Aorta (tissue), 5 donors: ENCODE data around the gene G2E3. TPM values are rescaled to one million over a fixed set of nuclear protein-coding genes. Genes with fewer than 3 reads are reported as not detected.
"Not testable (repeated sequence)": the region's sequence is repeated elsewhere in the genome, so short reads cannot be mapped to it uniquely, and the experiment has no call there.

Experiments used
- ATAC-seq: fragments of 200-7000 bp; cut with Tn5 transposase; one replicate; pipeline ENCODE4 v1.9.1; 2022; ENCODE audit warnings: moderate library complexity; ENCODE audit not compliant: low FRiP score
- DNase-seq, 2 donors: peaks; one replicate each; pipeline ENCODE4 v3.0.0-alpha.2; 2020
- H3K27ac ChIP-seq, 2 donors: one replicate each; pipeline ENCODE4 v1.5.1; 2013; ENCODE audit warnings: low read length in 2 of 2, mild to moderate bottlenecking in 2 of 2, moderate library complexity in 2 of 2, control low read depth in 1 of 2, inconsistent platforms in 1 of 2, low read depth in 1 of 2
- H3K27me3 ChIP-seq, 2 donors: one replicate each; pipeline ENCODE4 v1.6.1; 2013; ENCODE audit warnings: control low read depth in 1 of 2, low read length in 1 of 2, mild to moderate bottlenecking in 1 of 2, moderate library complexity in 1 of 2; ENCODE audit not compliant: insufficient read depth in 2 of 2, control insufficient read depth in 1 of 2
- H3K36me3 ChIP-seq, 2 donors: one replicate each; pipeline ENCODE4 v1.6.1; 2013; ENCODE audit warnings: control low read depth in 1 of 2, low read length in 1 of 2, mild to moderate bottlenecking in 1 of 2; ENCODE audit not compliant: insufficient read depth in 2 of 2, control insufficient read depth in 1 of 2
- H3K4me1 ChIP-seq, 2 donors: one replicate each; pipeline ENCODE4 v1.6.1; 2013; ENCODE audit warnings: low read length in 2 of 2, control low read depth in 1 of 2, mild to moderate bottlenecking in 1 of 2, moderate library complexity in 1 of 2; ENCODE audit not compliant: insufficient read depth in 2 of 2, control insufficient read depth in 1 of 2
- H3K4me3 ChIP-seq, 2 donors: one replicate each; pipeline ENCODE4 v1.5.1; 2013; ENCODE audit warnings: low read length in 2 of 2, control low read depth in 1 of 2, mild to moderate bottlenecking in 1 of 2
- H3K9me3 ChIP-seq: one replicate; pipeline ENCODE4 v1.6.1; 2013; ENCODE audit warnings: mild to moderate bottlenecking, low read length; ENCODE audit not compliant: control insufficient read depth
- WGBS, 2 donors: extraction: QIAGEN DNeasy Blood & Tissue Kit; methylation state at CpG; one replicate each; pipeline ENCODE4 v1.1.7; 2013; 5-methylcytosine and 5-hydroxymethylcytosine counted together
- intact Hi-C, 2 donors: fragments of 100-400 bp; cut with DNase I; formaldehyde crosslinking; loops; one replicate each; pipeline versions ENCODE4 v1.14.2 to v1.15.0; 2022
- polyA plus RNA-seq, 2 donors: library from polyadenylated mRNA; stranded (reverse); fragments of 200-250 nt; gene quantifications; one replicate each; pipeline ENCODE4 v1.2.3, GENCODE V29; 2013
- total RNA-seq, 2 donors: library from RNA; stranded (reverse); fragmentation: NEBNext Ultra II Directional; extraction: Animal tissue kit (Norgen Biotek cat#: 25700); gene quantifications; one replicate each; pipeline ENCODE4 v1.2.1, GENCODE V29; 2021
- donor health status: healthy with polysubstance abuse.
- donor health status: Bipolar disorder and iron deficiency.
- donor health status: DM: no; HTN: no; CAD: no.
- donor health status: DM: no; HTN: no; CAD: no.
- donor health status: DM: yes; HTN: yes; CAD: no.

The G2E3 gene
- total and polyA plus RNA-seq, 4 donors, result 4.0 to 18.3 (median 11.7) TPM

GRCh38 chr14:30584058-30584630 is 25.2 kb downstream of the G2E3 start:
- H3K4me3 ChIP-seq, result no peak overlapping the region
- DNase-seq (no peak), ATAC-seq (no peak)
- no peak overlapping the region for H3K27ac ChIP-seq
- intact Hi-C loops, result no loop called here
- H3K9me3 ChIP-seq, result no peaks in the 10 kb centered on the region
- no peaks in the 10 kb centered on the region for H3K27me3 ChIP-seq
- H3K36me3 ChIP-seq, result peaks cover 0 to 2% of the 10 kb centered on the region in 2 donors
- no peaks in the 10 kb centered on the region for H3K4me1 ChIP-seq

- intact Hi-C loops, result no loop called here
- no peaks in the 10 kb centered on the region for H3K4me1 ChIP-seq
- no peak overlapping the region for H3K4me3 ChIP-seq
- no peak overlapping the region for H3K27ac ChIP-seq
- no peaks in the 10 kb centered on the region for H3K27me3 ChIP-seq
- ATAC-seq (no peak), DNase-seq (no peak)
- no peaks in the 10 kb centered on the region for H3K9me3 ChIP-seq
- H3K36me3 ChIP-seq, result peaks cover 0 to 2% of the 10 kb centered on the region in 2 donors
Observed at GRCh38 chr14:30585204-30585603, 26.2 kb downstream of the G2E3 start.

- intact Hi-C loops, result no loop called here
- H3K4me1 ChIP-seq, result no peaks in the 10 kb centered on the region
- ATAC-seq, result no peak
Observed at GRCh38 chr14:30587141-30587540, 28.2 kb downstream of the G2E3 start.

GRCh38 chr14:30588873-30589272 is 29.9 kb downstream of the G2E3 start:
- Histone ChIP-seq H3K4me1 (no peaks in the 10 kb centered on the region), H3K9me3 (no peaks in the 10 kb centered on the region), H3K4me3 (no peak overlapping the region), H3K27me3 (no peaks in the 10 kb centered on the region), H3K27ac (no peak overlapping the region), H3K36me3 (peaks cover 0 to 3% of the 10 kb centered on the region in 2 donors)
- DNase-seq (no peak), ATAC-seq (no peak)
- intact Hi-C loops, result no loop called here

More at GRCh38 chr14:30587141-30587540, 28.2 kb downstream of the G2E3 start:
- H3K4me3 ChIP-seq, result no peak overlapping the region
- H3K27me3 ChIP-seq, result no peaks in the 10 kb centered on the region
- H3K36me3 ChIP-seq, result peaks cover 0 to 3% of the 10 kb centered on the region in 2 donors
- 70 to 73% methylated on average over 3 of the region's 3 CpGs for WGBS, 2 donors
- no peak for DNase-seq
- H3K9me3 ChIP-seq, result no peaks in the 10 kb centered on the region
- H3K27ac ChIP-seq, result no peak overlapping the region

- no peaks in the 10 kb centered on the region for H3K4me1 ChIP-seq
- intact Hi-C loops, result no loop called here
- no peak overlapping the region for H3K4me3 ChIP-seq
- no peaks in the 10 kb centered on the region for H3K9me3 ChIP-seq
- DNase-seq (no peak), ATAC-seq (no peak)
- H3K27me3 ChIP-seq, result no peaks in the 10 kb centered on the region
- no peak overlapping the region for H3K27ac ChIP-seq
- WGBS, 2 donors, result 31 to 48% methylated on average over 1 of the region's 1 CpG
- H3K36me3 ChIP-seq, result peaks cover 1 to 4% of the 10 kb centered on the region in 2 donors
Observed at GRCh38 chr14:30596935-30597334, 38.0 kb downstream of the G2E3 start.

- no peaks in the 10 kb centered on the region for H3K27me3 ChIP-seq
- DNase-seq (no peak), ATAC-seq (no peak)
- H3K4me1 ChIP-seq, result no peaks in the 10 kb centered on the region
- intact Hi-C loops, result no loop called here
- no peak overlapping the region for H3K27ac ChIP-seq
- no peaks in the 10 kb centered on the region for H3K9me3 ChIP-seq
- no peak overlapping the region for H3K4me3 ChIP-seq
- H3K36me3 ChIP-seq, result peaks cover 2 to 4% of the 10 kb centered on the region in 2 donors
Observed at GRCh38 chr14:30597504-30597903, 38.5 kb downstream of the G2E3 start.

- Histone ChIP-seq H3K4me3 (no peak overlapping the region), H3K27me3 (no peaks in the 10 kb centered on the region), H3K9me3 (no peaks in the 10 kb centered on the region), H3K27ac (no peak overlapping the region), H3K4me1 (no peaks in the 10 kb centered on the region), H3K36me3 (peaks cover 4% of the 10 kb centered on the region in 2 donors)
- ATAC-seq (no peak), DNase-seq (no peak)
- 95 to 98% methylated on average over 8 of the region's 8 CpGs for WGBS, 2 donors
- intact Hi-C loops, result no loop called here
Observed at GRCh38 chr14:30600922-30601918, 42.3 kb downstream of the G2E3 start.

GRCh38 chr14:30603402-30603801 is 44.4 kb downstream of the G2E3 start:
- H3K4me3 ChIP-seq, result no peak overlapping the region
- H3K9me3 ChIP-seq, result no peaks in the 10 kb centered on the region
- H3K27me3 ChIP-seq, result no peaks in the 10 kb centered on the region
- 95 to 96% methylated on average over 3 of the region's 3 CpGs for WGBS, 2 donors
- DNase-seq (no peak), ATAC-seq (no peak)
- intact Hi-C loops, result no loop called here
- H3K4me1 ChIP-seq, result no peaks in the 10 kb centered on the region
- peaks cover 4% of the 10 kb centered on the region in 2 donors for H3K36me3 ChIP-seq
- no peak overlapping the region for H3K27ac ChIP-seq

GRCh38 chr14:30604696-30605095 is 45.7 kb downstream of the G2E3 start:
- WGBS, 2 donors, result 95 to 98% methylated on average over 8 of the region's 8 CpGs
- ATAC-seq, H3K4me3 ChIP-seq, intact Hi-C loops, H3K9me3 ChIP-seq, H3K27me3 ChIP-seq, H3K36me3 ChIP-seq, H3K4me1 ChIP-seq, H3K27ac ChIP-seq, DNase-seq: not testable (repeated sequence)
